ENCODE data around the gene NDUFA11. TPM values are rescaled to one million over a fixed set of nuclear protein-coding genes. Genes with fewer than 3 reads are reported as not detected.

Gene NDUFA11
- total RNA-seq, 4 donors from 2014 or later: 147 to 197 (median 162) TPM

GRCh38 chr19:5896365-5897076 is 7.1 kb downstream of the NDUFA11 start:
- TF ChIP-seq, protein P1, sequence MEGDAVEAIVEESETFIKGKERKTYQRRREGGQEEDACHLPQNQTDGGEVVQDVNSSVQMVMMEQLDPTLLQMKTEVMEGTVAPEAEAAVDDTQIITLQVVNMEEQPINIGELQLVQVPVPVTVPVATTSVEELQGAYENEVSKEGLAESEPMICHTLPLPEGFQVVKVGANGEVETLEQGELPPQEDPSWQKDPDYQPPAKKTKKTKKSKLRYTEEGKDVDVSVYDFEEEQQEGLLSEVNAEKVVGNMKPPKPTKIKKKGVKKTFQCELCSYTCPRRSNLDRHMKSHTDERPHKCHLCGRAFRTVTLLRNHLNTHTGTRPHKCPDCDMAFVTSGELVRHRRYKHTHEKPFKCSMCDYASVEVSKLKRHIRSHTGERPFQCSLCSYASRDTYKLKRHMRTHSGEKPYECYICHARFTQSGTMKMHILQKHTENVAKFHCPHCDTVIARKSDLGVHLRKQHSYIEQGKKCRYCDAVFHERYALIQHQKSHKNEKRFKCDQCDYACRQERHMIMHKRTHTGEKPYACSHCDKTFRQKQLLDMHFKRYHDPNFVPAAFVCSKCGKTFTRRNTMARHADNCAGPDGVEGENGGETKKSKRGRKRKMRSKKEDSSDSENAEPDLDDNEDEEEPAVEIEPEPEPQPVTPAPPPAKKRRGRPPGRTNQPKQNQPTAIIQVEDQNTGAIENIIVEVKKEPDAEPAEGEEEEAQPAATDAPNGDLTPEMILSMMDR (IDR thresholded peaks at IDR 0.05; ENCODE audit: low read depth): no peak

DNA sequence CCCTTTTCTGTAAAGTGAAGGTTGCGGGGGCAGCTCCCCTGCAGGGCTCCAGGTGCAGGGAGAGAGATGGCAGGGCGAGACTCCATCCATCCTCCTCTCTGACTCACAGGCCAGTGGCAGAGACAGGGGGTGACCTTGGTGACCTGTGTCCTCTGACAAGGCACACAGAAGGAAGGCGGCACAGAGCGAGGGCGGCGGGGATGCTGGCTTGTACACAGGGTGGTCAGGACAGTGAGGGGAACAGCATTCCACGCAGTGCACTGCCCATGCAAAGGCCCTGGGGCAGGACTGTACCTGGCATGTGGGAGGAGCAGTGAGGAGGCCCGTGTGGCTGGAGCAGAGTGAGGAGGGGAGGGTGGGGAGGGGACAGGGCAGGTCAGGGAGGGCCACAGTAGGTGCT is 7.7 kb downstream of the NDUFA11 start:
- TF ChIP-seq, protein P1 (IDR thresholded peaks at IDR 0.05; ENCODE audit: low read depth): no peak

GRCh38 chr19:5895409-5895808 is 8.2 kb downstream of the NDUFA11 start:
- TF ChIP-seq, protein P1 (IDR thresholded peaks at IDR 0.05; ENCODE audit: low read depth): no peak

- TF ChIP-seq, protein P1 (IDR thresholded peaks at IDR 0.05; ENCODE audit: low read depth): no peak
Observed at GRCh38 chr19:5894704-5895349, 8.8 kb downstream of the NDUFA11 start.

GRCh38 chr19:5893907-5894703 is 9.5 kb downstream of the NDUFA11 start:
- TF ChIP-seq, protein P1 (IDR thresholded peaks at IDR 0.05; ENCODE audit: low read depth): no peak

DNA sequence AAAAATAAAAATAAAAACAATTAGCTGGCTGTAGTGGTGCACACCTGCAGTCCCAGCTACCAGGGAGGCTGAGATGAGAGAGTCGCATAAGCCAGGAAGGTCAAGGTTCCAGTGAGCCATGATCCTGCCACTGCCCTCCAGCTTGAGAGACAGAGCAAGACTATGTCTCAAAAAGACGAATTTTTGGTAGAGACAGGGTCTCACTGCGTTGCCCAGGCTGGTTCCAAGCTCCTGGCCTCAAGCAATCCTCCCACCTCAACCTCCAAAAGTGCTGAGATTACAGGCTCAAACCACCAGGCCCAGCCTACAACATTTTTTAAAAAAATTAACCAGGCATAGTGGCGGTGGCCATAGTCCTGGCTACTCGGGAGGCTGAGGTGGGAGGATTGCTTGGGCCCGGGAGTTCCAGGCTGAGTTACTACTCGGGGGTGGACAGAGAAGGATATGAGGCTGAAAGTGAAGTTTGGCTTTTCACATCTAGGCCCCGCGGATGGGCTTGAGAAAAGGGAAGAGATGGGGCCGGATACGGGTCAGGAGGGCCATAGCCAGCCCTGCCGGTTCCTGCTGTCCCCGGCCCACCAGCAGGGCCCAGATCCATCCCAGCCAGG is 10.2 kb downstream of the NDUFA11 start:
- TF ChIP-seq, protein P1 (IDR thresholded peaks at IDR 0.05; ENCODE audit: low read depth): no peak

Data from subcutaneous adipose tissue (tissue), 4 donors.